Occipital lobe (tissue), 2 donors: ENCODE measurements around the gene CABLES2. TPM values are rescaled to one million over a fixed set of nuclear protein-coding genes. Genes with fewer than 3 reads are reported as not detected.

ENCODE experiments used
- DNase-seq: peaks from one replicate; lab custom pipeline; 2025; lab: John Stamatoyannopoulos, UW
- total RNA-seq: library from RNA; depleted of rRNA; stranded (reverse); fragments of >200 nt; gene quantifications from one replicate; pipeline ENCODE4 v1.2.3, GENCODE V29; 2014

CABLES2 gene
- total RNA-seq, 1 donor from 2014 or later, result 2.3 TPM

- no peak for DNase-seq
Observed at GRCh38 chr20:62418709-62419487, 11.8 kb upstream of the CABLES2 start.

DNA sequence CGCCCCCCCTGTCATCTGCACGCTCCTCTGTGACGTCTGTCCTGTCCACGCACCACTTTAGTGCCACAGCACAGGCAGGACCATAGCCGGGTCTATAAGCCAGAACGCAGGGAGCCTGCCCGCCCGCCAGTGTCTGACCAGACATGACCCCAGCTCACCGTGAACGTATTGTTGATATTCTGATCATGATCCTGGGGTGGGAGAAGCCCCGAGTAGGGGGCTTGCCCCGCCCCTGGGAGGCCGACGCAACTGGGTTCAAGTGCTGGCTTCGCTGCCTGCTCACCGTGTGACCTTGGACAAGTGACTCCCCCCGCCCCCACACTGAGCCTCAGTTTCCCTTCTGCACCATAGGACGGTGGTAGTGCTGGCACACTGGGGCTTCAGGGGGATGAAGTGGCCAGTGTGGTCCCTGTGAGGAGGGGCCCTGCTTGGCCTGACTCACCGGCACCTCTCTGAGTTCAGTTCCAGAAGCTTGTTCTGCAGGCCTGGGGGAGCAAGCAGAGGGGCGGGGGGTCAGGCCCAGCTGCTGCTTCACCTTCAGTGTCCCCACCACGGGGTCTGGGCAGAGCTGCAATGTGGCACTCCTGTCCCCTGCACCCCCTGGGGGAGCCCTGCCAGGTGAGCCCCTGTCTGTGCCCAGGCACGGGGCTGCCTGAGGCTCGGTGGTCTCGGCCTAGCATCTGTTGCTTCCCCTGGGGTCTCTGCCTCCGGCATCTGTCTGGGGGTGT is 11.1 kb upstream of the CABLES2 start:
- no peak for DNase-seq

DNA sequence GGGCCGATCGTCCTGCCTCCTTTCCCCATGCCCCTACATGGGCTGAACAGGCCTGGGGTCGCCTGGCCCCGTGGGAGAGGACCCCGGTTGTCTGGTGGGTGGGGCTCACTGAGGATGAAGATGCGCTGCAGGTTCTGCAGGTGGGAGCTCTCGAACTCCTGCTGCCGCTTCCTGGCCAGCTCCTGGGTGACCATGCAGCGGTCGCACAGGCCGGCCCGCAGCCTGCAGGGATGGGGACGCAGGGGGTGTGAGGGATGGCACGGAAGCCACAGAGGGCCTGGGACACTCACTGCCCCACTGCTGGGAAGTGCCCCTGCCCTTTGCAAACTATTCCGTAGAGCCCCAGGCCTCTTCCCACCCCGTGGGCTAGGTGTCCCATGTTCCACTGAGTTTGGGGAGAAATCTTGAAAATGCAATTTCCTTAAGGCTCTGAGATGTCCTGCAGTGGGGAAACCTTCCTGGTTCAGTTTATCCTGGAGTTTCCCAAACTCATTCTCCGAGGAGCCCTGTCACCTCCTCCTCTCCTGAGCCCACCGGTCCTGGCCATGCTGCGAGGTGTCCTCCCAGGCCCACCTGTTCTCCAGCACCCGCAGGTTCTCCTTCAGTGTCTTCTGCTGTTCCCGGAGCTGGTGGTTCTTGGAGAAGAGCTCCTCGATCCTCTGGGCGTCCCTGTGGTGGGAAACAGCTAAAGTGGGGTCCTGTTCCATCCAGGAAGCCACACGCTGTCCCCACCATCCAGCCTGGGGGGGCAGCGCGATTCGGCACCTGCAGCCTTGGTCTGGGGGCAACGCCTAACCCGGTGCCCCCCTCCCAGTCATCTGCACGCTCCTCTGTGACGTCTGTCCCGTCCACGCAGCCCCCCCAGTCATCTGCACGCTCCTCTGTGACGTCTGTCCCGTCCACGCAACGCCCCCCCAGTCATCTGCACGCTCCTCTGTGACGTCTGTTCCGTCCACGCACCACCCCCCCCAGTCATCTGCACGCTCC is 9.9 kb upstream of the CABLES2 start:
- no peak for DNase-seq

DNA sequence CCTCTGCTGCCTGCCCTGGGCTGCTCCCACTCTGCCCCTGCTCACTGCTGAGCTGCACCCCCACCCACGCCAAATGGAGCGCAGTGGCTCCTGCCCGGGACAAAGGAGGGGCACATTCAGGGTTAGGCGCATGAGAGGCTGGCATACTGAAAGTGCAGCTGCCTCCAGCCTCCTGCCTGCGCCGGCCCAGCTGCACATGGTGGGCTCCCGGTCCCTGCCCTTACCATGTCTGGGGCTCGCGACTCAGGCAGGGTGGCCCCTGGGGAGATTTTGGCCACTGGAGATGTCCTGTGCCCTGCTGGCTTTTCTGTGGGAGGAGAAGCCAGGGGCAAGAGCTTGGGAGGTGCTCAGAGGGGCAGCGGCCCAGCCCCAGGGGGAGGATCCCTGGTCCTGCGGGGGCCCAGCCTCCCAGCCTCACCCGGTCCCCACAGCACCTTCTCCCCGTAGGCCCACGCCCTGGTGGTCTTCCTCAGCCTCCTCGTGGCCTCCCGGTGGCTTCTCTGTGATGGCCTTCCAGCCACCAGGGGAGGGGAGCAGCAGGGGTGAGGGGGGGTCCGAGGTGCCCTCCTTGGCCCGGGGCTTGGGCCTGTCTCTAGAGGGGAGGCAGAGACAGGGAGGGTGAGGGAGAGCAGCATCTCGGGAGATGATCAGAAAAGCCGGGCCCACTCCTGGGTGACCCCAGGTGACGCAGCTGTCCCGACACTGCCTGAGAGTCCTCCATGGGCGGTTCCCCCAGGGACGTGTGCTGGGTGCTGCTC is 8.4 kb upstream of the CABLES2 start:
- no peak for DNase-seq

- DNase-seq, result no peak
Observed at GRCh38 chr20:62413896-62414481, 6.9 kb upstream of the CABLES2 start.

DNA sequence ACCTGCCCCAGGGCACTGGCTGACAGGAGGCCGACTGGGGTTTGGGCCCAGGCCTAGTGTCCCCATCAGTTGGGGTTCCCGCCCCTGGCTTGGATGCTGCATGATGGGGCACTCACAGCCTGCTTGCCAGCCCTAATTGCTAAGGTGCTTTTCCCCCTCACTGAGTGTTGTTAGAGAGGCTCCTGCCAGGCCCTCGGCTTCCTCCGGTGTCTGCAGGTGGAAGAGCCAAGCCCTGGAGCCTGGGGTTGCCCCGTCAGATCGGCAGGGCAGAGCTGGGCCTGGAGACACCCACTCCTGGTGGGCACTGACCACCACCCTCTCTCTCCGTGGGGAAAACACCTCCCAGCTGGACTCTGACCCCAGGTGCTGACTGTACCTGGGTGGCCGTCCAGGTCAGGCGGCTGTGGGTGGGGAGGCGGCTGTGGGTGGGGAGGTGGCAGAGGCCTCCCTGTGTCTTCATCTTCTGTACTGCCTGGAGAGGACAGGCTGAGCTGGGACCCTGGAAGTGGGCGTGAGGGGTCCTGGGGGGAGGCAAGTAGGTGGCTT is 6.0 kb upstream of the CABLES2 start:
- no peak for DNase-seq

- no peak for DNase-seq
Observed at GRCh38 chr20:62412194-62413024, 5.3 kb upstream of the CABLES2 start.

DNA sequence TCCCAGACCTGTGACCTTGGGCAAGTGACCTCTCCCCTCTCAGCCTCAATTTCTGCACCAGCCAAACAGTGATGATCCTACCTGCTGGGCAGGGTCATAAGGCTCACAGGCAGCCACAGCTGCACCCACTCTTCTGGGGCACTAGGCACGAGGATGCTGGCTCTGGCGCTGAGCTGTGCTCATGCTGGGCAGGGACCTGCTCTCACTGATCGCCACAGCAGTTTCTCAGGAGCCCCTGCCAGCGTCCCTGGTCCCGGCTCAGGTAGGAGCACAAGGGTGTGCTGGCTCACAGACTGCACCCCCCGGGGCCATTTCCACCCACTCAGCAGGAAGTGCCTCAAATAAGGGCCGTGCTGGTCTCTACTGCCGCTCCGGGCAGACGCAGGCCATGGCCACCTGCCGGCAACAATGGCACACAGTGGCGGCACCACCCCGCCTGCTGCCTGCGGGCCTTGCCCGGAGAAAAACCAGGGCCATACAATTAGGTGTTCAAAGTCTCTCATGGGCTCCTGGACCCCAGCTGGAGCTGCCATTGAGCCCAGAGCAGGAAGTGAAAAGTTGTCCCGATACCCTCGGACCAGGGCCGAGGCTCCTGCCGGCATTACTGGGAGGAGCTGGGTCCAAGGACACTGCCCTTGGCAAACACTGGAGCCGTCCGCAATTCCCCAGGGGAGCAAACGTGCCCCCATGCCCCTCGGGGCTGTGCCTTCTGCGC is 4.6 kb upstream of the CABLES2 start:
- DNase-seq, result no peak

GRCh38 chr20:62410746-62411478 is 3.8 kb upstream of the CABLES2 start:
- no peak for DNase-seq

GRCh38 chr20:62409931-62410745 is 3.1 kb upstream of the CABLES2 start:
- no peak for DNase-seq

DNA sequence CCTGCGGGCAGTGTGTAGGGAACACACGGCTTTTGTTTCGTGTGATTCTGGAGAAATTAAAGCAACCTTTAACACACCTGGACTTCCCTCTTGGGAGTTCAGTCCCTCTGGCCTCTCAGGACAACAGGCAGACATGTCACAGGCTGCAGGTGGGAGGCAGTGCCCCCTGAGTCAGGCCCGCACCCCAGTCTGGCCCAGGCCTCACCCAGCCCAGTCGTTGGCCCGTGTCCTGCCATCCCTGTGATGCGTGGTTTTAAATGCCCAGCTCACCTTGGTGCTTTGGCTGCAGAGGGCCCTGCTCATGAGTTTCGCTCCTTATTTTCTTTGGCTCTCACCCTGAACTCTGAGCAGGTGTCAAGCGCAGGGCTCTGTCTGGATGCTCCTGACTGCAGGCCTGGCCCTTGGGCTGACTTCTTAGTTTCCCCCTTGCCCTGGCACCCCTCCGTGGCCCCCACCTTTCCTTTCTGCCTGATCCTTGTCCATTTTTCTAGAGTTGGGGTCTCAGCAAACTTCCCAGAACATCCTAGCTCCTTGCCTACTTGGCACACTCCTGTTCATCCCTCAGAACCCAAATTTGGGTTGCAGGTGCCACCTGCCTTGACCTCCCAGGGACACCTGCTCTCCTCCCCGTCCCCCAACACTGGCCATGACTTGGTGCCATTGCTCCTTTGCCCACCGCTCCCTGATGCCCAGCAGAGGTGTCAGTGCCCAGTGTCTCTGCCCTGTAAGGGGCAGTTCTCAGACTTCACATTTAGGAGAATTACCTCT is 2.2 kb upstream of the CABLES2 start:
- DNase-seq, result no peak

DNA sequence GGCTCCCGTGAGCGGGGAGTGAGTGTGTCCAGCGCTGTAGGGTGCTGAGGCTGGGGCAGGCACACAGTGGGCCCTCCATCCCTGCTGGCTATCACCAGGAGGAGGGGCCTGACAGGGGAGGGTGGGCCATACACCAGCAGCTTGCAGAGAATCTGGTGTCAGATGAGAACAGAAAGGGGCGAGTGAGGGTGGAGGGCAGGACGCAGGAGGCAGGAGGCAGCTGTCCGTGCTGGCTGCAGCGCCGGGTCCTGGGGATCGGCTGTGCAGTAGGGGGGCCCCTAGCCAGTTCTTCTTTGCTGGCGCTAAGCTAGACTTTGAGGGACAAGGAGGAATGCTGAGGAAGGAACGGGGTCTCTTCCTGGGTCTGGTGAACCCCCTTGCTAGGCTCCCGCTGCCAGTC is 1.6 kb upstream of the CABLES2 start:
- DNase-seq, result no peak

DNA sequence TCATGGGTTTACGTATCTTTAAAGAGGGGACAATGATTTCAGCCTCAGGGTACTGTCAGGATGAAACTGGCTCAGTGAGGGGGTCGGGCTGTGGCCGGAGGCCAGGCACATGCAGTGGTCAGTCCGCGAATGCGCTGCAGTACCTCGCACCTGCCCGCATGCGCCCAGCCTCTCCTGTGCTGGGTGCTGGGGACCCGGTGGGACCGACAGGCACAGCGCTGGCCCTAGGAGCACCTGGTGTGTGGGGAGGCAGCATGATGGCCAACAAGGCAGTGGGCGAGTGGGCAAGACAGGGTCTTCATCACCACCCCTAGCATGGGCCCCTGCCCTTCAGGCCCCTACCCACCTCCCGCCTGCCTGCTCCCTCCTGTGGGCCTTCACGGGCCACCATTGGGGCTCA is 970 bp upstream of the CABLES2 start:
- DNase-seq, result no peak

- DNase-seq, result no peak
Observed at GRCh38 chr20:62406635-62407176, 379 bp downstream of the CABLES2 start.

DNA sequence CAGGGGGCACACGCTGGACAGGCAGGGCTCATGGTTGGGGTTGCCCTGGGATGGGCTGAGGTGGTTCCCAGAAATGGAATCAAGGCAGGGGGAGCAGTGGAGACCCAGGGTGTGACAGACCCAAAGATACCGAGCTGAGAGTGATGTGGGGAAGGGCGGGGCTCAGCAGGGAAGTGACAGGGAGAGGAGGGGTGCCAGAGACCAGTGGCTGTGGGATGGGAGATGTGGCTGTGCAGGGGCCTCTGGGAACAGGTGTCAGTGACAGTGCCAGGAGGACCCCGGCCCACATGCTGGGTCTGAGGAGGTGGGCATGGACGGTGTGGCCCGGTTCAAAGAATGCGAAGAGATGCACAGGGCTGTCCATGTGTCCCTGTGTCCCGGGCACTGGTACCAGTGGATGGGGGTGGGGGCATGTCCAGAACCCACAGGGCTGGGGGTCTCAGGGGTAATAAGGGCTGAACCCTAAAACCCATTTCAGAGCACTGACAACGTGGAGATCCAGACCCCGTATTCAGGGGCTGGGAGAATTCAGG is 1.0 kb downstream of the CABLES2 start:
- DNase-seq, result no peak
